ENCODE data around the gene APOL1.

APOL1 gene

GRCh38 chr22:36291831-36292740 is 39.2 kb downstream of the APOL1 start:
- Histone ChIP-seq H3K9me3 (no peaks in the 10 kb centered on the region), H3K4me3 (no peak overlapping the region), H3K27me3 (ENCODE audit: low read depth) (no peaks in the 10 kb centered on the region), H3K4me1 (no peaks in the 10 kb centered on the region), H3K36me3 (replicated peaks) (peaks cover 82% of the 10 kb centered on the region)
- in situ Hi-C loops (cut with MboI; ENCODE audit: low sequenced_read_pairs), result no loop called here
- DNase-seq (ENCODE audit: low spot score in 2 of 2), result no peak

GRCh38 chr22:36292823-36293530 is 40.0 kb downstream of the APOL1 start:
- Histone ChIP-seq H3K36me3 (replicated peaks) (peaks cover 83% of the 10 kb centered on the region), H3K9me3 (no peaks in the 10 kb centered on the region), H3K4me1 (no peaks in the 10 kb centered on the region), H3K4me3 (no peak overlapping the region), H3K27me3 (ENCODE audit: low read depth) (no peaks in the 10 kb centered on the region)
- no peak for DNase-seq (ENCODE audit: low spot score in 2 of 2)
- in situ Hi-C loops (cut with MboI; ENCODE audit: low sequenced_read_pairs), result no loop called here

- no peak for DNase-seq (ENCODE audit: low spot score in 2 of 2)
- in situ Hi-C loops (cut with MboI; ENCODE audit: low sequenced_read_pairs), result no loop called here
- no peaks in the 10 kb centered on the region for H3K9me3 ChIP-seq
- no peaks in the 10 kb centered on the region for H3K4me1 ChIP-seq
- peaks cover 85% of the 10 kb centered on the region for H3K36me3 ChIP-seq (replicated peaks)
- no peak overlapping the region for H3K4me3 ChIP-seq
- H3K27me3 ChIP-seq (ENCODE audit: low read depth), result no peaks in the 10 kb centered on the region
These were observed 40.8 kb downstream of the APOL1 start for GRCh38 chr22:36293606-36294292.

GRCh38 chr22:36294293-36294620 is 41.3 kb downstream of the APOL1 start:
- H3K4me3 ChIP-seq, result no peak overlapping the region
- H3K27me3 ChIP-seq (ENCODE audit: low read depth), result no peaks in the 10 kb centered on the region
- in situ Hi-C loops (cut with MboI; ENCODE audit: low sequenced_read_pairs), result no loop called here
- no peaks in the 10 kb centered on the region for H3K4me1 ChIP-seq
- H3K9me3 ChIP-seq, result no peaks in the 10 kb centered on the region
- DNase-seq (ENCODE audit: low spot score in 2 of 2), result no peak
- peaks cover 85% of the 10 kb centered on the region for H3K36me3 ChIP-seq (replicated peaks)

GRCh38 chr22:36294801-36295200 is 41.9 kb downstream of the APOL1 start:
- H3K36me3 ChIP-seq (replicated peaks), result peaks cover 85% of the 10 kb centered on the region
- H3K27me3 ChIP-seq (ENCODE audit: low read depth), result no peaks in the 10 kb centered on the region
- H3K4me3 ChIP-seq, result no peak overlapping the region
- no peaks in the 10 kb centered on the region for H3K9me3 ChIP-seq
- H3K4me1 ChIP-seq, result no peaks in the 10 kb centered on the region
- no peak for DNase-seq (ENCODE audit: low spot score in 2 of 2)
- in situ Hi-C loops (cut with MboI; ENCODE audit: low sequenced_read_pairs), result no loop called here

- Histone ChIP-seq H3K27me3 (ENCODE audit: low read depth) (no peaks in the 10 kb centered on the region), H3K9me3 (no peaks in the 10 kb centered on the region), H3K4me1 (no peaks in the 10 kb centered on the region), H3K36me3 (replicated peaks) (peaks cover 88% of the 10 kb centered on the region), H3K4me3 (no peak overlapping the region)
- DNase-seq (ENCODE audit: low spot score in 2 of 2), result no peak
- in situ Hi-C loops (cut with MboI; ENCODE audit: low sequenced_read_pairs), result no loop called here
These were observed 42.3 kb downstream of the APOL1 start for GRCh38 chr22:36295247-36295646.

GRCh38 chr22:36296690-36297089 is 43.8 kb downstream of the APOL1 start:
- no peak for DNase-seq (ENCODE audit: low spot score in 2 of 2)
- Histone ChIP-seq H3K36me3 (replicated peaks) (peaks cover 98% of the 10 kb centered on the region), H3K27me3 (ENCODE audit: low read depth) (no peaks in the 10 kb centered on the region), H3K9me3 (no peaks in the 10 kb centered on the region), H3K4me3 (no peak overlapping the region), H3K4me1 (no peaks in the 10 kb centered on the region)
- in situ Hi-C loops (cut with MboI; ENCODE audit: low sequenced_read_pairs), result no loop called here

GRCh38 chr22:36297568-36297967 is 44.6 kb downstream of the APOL1 start:
- no peaks in the 10 kb centered on the region for H3K9me3 ChIP-seq
- no peak for DNase-seq (ENCODE audit: low spot score in 2 of 2)
- in situ Hi-C loops (cut with MboI; ENCODE audit: low sequenced_read_pairs), result no loop called here
- H3K4me3 ChIP-seq, result no peak overlapping the region
- no peaks in the 10 kb centered on the region for H3K4me1 ChIP-seq
- H3K36me3 ChIP-seq (replicated peaks), result peaks cover 98% of the 10 kb centered on the region
- H3K27me3 ChIP-seq (ENCODE audit: low read depth), result no peaks in the 10 kb centered on the region

GRCh38 chr22:36298118-36298517 is 45.2 kb downstream of the APOL1 start:
- no peaks in the 10 kb centered on the region for H3K27me3 ChIP-seq (ENCODE audit: low read depth)
- DNase-seq (ENCODE audit: low spot score in 2 of 2), result no peak
- H3K9me3 ChIP-seq, result no peaks in the 10 kb centered on the region
- H3K36me3 ChIP-seq (replicated peaks), result peaks cover 98% of the 10 kb centered on the region
- H3K4me1 ChIP-seq, result no peaks in the 10 kb centered on the region
- in situ Hi-C loops (cut with MboI; ENCODE audit: low sequenced_read_pairs), result no loop called here
- no peak overlapping the region for H3K4me3 ChIP-seq

GRCh38 chr22:36298601-36299000 is 45.7 kb downstream of the APOL1 start:
- Histone ChIP-seq H3K4me3 (no peak overlapping the region), H3K9me3 (no peaks in the 10 kb centered on the region), H3K27me3 (ENCODE audit: low read depth) (no peaks in the 10 kb centered on the region), H3K4me1 (no peaks in the 10 kb centered on the region), H3K36me3 (replicated peaks) (peaks cover 96% of the 10 kb centered on the region)
- in situ Hi-C loops (cut with MboI; ENCODE audit: low sequenced_read_pairs), result no loop called here
- DNase-seq (ENCODE audit: low spot score in 2 of 2), result no peak

GRCh38 chr22:36299295-36299694 is 46.4 kb downstream of the APOL1 start:
- DNase-seq (ENCODE audit: low spot score in 2 of 2), result no peak
- in situ Hi-C loops (cut with MboI; ENCODE audit: low sequenced_read_pairs), result no loop called here
- no peaks in the 10 kb centered on the region for H3K27me3 ChIP-seq (ENCODE audit: low read depth)
- no peaks in the 10 kb centered on the region for H3K4me1 ChIP-seq
- H3K36me3 ChIP-seq (replicated peaks), result peaks cover 89% of the 10 kb centered on the region
- no peak overlapping the region for H3K4me3 ChIP-seq
- no peaks in the 10 kb centered on the region for H3K9me3 ChIP-seq

- H3K36me3 ChIP-seq (replicated peaks), result peaks cover 89% of the 10 kb centered on the region
- in situ Hi-C loops (cut with MboI; ENCODE audit: low sequenced_read_pairs), result loop anchor here (5.0 kb wide), 1 partner anchor 167 kb away; no protein-coding TSS in a partner anchor
- DNase-seq (ENCODE audit: low spot score in 2 of 2), result no peak
These were observed 47.0 kb downstream of the APOL1 start for GRCh38 chr22:36299911-36300310.

GRCh38 chr22:36300396-36301212 is 47.7 kb downstream of the APOL1 start:
- Histone ChIP-seq H3K4me1 (no peaks in the 10 kb centered on the region), H3K36me3 (replicated peaks) (peaks cover 89% of the 10 kb centered on the region), H3K27me3 (ENCODE audit: low read depth) (no peaks in the 10 kb centered on the region), H3K4me3 (no peak overlapping the region), H3K9me3 (no peaks in the 10 kb centered on the region)
- DNase-seq (ENCODE audit: low spot score in 2 of 2), result no peak
- in situ Hi-C loops (cut with MboI; ENCODE audit: low sequenced_read_pairs), result loop anchor here (5.0 kb wide), 1 partner anchor 167 kb away; no protein-coding TSS in a partner anchor

More at GRCh38 chr22:36299911-36300310, 47.0 kb downstream of the APOL1 start:
- Histone ChIP-seq H3K9me3 (no peaks in the 10 kb centered on the region), H3K4me3 (no peak overlapping the region), H3K27me3 (ENCODE audit: low read depth) (no peaks in the 10 kb centered on the region), H3K4me1 (no peaks in the 10 kb centered on the region)
